Adipose tissue (tissue), 3 donors: ENCODE measurements around the gene FBLN5. TPM values are rescaled to one million over a fixed set of nuclear protein-coding genes. Genes with fewer than 3 reads are reported as not detected.

Experiments
- H3K27ac ChIP-seq: one replicate; pipeline ENCODE4 v1.5.1; 2013; ENCODE audit warnings: low read depth, low read length
- WGBS, 3 donors: extraction: QIAGEN DNeasy Blood & Tissue Kit; methylation state at CpG; one replicate each; pipeline ENCODE4 v1.1.7; 2013; 5-methylcytosine and 5-hydroxymethylcytosine counted together
- polyA plus RNA-seq, 3 donors: library from polyadenylated mRNA; stranded (reverse); fragments of 200-250 nt; gene quantifications; one replicate each; pipeline ENCODE4 v1.2.3, GENCODE V29; 2013
- donor health status: healthy with polysubstance abuse.
- donor health status: Bipolar disorder and iron deficiency.
- donor health status: healthy.

FBLN5 gene
- polyA plus RNA-seq, 3 donors, result 24.0 to 229 (median 120) TPM

- H3K27ac ChIP-seq, result no peak overlapping the region
- 78 to 82% (median 80%) methylated on average over 8 of the region's 8 CpGs for WGBS, 3 donors
Observed at GRCh38 chr14:91953170-91953985, 5.9 kb upstream of the FBLN5 start.

- no peak overlapping the region for H3K27ac ChIP-seq
- 8 to 10% (median 9%) methylated on average over 38 of the region's 38 CpGs for WGBS, 3 donors
Observed at GRCh38 chr14:91946622-91947474, 646 bp downstream of the FBLN5 start.

GRCh38 chr14:91945751-91946621, 1.5 kb downstream of the FBLN5 start:
- 41 to 66% (median 42%) methylated on average over 10 of the region's 10 CpGs for WGBS, 3 donors
- H3K27ac ChIP-seq, result no peak overlapping the region

GRCh38 chr14:91942946-91943345, 4.5 kb downstream of the FBLN5 start:
- H3K27ac ChIP-seq, result no peak overlapping the region
- 94 to 97% (median 95%) methylated on average over 9 of the region's 9 CpGs for WGBS, 3 donors

GRCh38 chr14:91942128-91942527, 5.4 kb downstream of the FBLN5 start:
- no peak overlapping the region for H3K27ac ChIP-seq
- WGBS, 3 donors, result 17 to 73% (median 20%) methylated on average over 1 of the region's 1 CpG

- WGBS, 3 donors, result 81 to 89% (median 85%) methylated on average over 3 of the region's 3 CpGs
- no peak overlapping the region for H3K27ac ChIP-seq
Observed at GRCh38 chr14:91940209-91940608, 7.3 kb downstream of the FBLN5 start.

GRCh38 chr14:91935586-91935985, 11.9 kb downstream of the FBLN5 start:
- 86 to 91% (median 90%) methylated on average over 6 of the region's 6 CpGs for WGBS, 3 donors
- H3K27ac ChIP-seq, result no peak overlapping the region

- H3K27ac ChIP-seq, result no peak overlapping the region
- WGBS, 3 donors, result 72 to 80% (median 76%) methylated on average over 8 of the region's 8 CpGs
Observed at GRCh38 chr14:91934554-91935285, 12.8 kb downstream of the FBLN5 start.

GRCh38 chr14:91931478-91932088, 15.9 kb downstream of the FBLN5 start:
- WGBS, 3 donors, result 69 to 90% (median 85%) methylated on average over 11 of the region's 11 CpGs
- H3K27ac ChIP-seq, result no peak overlapping the region

- WGBS, 3 donors, result 68 to 81% (median 72%) methylated on average over 3 of the region's 3 CpGs
- H3K27ac ChIP-seq, result no peak overlapping the region
Observed at GRCh38 chr14:91929700-91930099, 17.8 kb downstream of the FBLN5 start.

GRCh38 chr14:91927800-91928199, 19.7 kb downstream of the FBLN5 start:
- no peak overlapping the region for H3K27ac ChIP-seq
- WGBS, 3 donors, result 81 to 95% (median 91%) methylated on average over 5 of the region's 5 CpGs

GRCh38 chr14:91927191-91927590, 20.3 kb downstream of the FBLN5 start:
- H3K27ac ChIP-seq, result no peak overlapping the region
- WGBS, 3 donors, result 85 to 87% (median 85%) methylated on average over 3 of the region's 3 CpGs

- H3K27ac ChIP-seq, result no peak overlapping the region
- WGBS, 3 donors, result 78 to 88% (median 84%) methylated on average over 17 of the region's 17 CpGs
Observed at GRCh38 chr14:91926131-91926890, 21.2 kb downstream of the FBLN5 start.

GRCh38 chr14:91925727-91926121, 21.8 kb downstream of the FBLN5 start:
- WGBS, 3 donors, result 90 to 94% (median 94%) methylated on average over 10 of the region's 10 CpGs
- H3K27ac ChIP-seq, result no peak overlapping the region

- H3K27ac ChIP-seq, result no peak overlapping the region
- 51 to 66% (median 54%) methylated on average over 13 of the region's 13 CpGs for WGBS, 3 donors
Observed at GRCh38 chr14:91925001-91925726, 22.3 kb downstream of the FBLN5 start.

GRCh38 chr14:91920526-91920925, 27.0 kb downstream of the FBLN5 start:
- WGBS, 3 donors, result 45 to 82% (median 59%) methylated on average over 3 of the region's 3 CpGs
- no peak overlapping the region for H3K27ac ChIP-seq
